ENCODE results near the gene RPUSD1.

DNA sequence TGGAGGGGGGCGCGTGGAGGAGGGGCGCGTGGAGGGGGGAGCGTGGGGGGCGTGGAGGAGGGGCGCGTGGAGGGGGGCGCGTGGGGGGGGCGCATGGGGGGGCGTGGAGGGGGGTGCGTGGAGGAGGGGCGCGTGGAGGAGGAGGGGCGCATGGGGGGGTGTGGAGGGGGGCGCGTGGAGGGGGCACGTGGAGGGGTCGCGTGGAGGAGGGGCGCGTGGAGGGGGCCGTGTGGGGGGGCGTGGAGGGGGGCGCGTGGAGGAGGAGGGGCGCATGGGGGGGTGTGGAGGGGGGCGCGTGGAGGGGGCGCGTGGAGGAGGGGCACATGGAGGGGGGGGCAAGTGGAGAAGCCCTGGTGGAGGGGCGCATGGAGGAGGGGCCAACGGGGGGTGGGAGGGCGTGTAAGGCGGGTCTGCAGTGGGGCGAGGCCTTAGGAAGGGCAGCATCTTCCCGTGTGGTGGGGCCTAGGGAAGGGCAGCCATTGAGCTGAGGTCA is 20.4 kb downstream of the RPUSD1 start:
- TF ChIP-seq, protein P1, sequence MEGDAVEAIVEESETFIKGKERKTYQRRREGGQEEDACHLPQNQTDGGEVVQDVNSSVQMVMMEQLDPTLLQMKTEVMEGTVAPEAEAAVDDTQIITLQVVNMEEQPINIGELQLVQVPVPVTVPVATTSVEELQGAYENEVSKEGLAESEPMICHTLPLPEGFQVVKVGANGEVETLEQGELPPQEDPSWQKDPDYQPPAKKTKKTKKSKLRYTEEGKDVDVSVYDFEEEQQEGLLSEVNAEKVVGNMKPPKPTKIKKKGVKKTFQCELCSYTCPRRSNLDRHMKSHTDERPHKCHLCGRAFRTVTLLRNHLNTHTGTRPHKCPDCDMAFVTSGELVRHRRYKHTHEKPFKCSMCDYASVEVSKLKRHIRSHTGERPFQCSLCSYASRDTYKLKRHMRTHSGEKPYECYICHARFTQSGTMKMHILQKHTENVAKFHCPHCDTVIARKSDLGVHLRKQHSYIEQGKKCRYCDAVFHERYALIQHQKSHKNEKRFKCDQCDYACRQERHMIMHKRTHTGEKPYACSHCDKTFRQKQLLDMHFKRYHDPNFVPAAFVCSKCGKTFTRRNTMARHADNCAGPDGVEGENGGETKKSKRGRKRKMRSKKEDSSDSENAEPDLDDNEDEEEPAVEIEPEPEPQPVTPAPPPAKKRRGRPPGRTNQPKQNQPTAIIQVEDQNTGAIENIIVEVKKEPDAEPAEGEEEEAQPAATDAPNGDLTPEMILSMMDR (IDR thresholded peaks at IDR 0.05), result no peak
- no peak for TF ChIP-seq POLR2A (IDR thresholded peaks at IDR 0.05)

All from uterus (tissue), 2 donors.